Measurements from ENCODE around the gene CYP3A7.
"Not testable (repeated sequence)": the region's sequence is repeated elsewhere in the genome, so short reads cannot be mapped to it uniquely, and the experiment has no call there.

CYP3A7 gene

DNA sequence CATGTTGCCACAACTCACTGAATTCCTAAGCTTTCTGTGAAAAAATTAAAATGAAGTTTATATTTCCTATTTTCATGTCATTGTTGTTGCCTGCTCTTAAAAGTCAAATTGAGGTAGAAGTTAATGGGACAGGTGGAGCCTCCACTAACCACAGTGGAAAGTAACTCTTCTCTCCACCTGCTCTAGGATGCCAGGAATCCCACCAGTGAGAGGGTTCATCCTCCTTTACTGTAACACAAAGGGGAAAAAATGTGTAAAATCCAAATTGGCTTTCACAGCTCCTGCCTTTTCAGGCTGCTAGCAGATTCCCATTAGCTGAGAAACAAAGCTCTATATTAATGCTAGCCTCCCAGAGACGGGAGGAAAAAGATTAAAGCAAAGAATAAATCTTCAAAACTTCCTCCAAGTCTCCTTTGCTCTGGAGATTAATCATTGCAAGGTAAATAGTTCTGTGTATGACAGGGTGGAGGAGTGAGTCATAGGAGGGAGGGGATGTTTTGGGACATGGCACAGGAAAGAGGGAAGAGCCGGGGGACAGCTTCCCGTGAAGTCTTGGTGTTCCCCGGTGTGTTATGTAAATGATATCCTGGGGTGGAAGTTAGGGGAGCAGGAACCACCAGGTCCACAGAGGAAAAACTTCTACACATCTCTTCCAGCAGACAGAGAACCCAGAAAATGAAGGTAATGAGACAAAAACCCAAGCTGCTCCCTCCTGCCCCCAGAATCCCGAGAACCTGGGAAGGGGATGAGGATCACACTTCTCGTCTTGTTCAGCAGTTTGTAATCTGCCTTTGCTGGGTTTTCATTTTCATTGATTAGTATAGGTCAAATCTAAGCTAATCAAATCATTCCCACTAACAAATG, 35.9 kb downstream of the CYP3A7 start:
- not testable (repeated sequence) for DNase-seq

DNA sequence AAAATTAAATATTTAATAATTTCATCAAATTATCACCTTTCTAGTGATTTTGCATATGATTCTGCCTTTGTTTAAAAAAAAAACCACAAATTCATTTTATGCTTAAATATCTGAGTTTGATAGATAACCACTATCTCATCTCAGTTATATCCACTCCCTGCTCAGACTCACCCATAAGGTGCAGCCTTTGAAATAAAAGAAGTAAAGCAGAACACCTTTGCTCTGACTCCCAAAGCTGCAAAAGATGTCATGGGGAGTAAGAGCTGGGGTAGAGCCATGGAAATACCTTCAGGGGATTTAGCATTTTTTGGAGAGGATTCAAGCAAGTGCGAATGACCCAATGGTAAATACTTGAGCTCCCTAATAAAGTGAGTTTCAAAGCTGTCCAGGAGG, 40.1 kb downstream of the CYP3A7 start:
- no peak for DNase-seq

GRCh38 chr7:99694201-99694911, 40.6 kb downstream of the CYP3A7 start:
- DNase-seq: no peak

DNA sequence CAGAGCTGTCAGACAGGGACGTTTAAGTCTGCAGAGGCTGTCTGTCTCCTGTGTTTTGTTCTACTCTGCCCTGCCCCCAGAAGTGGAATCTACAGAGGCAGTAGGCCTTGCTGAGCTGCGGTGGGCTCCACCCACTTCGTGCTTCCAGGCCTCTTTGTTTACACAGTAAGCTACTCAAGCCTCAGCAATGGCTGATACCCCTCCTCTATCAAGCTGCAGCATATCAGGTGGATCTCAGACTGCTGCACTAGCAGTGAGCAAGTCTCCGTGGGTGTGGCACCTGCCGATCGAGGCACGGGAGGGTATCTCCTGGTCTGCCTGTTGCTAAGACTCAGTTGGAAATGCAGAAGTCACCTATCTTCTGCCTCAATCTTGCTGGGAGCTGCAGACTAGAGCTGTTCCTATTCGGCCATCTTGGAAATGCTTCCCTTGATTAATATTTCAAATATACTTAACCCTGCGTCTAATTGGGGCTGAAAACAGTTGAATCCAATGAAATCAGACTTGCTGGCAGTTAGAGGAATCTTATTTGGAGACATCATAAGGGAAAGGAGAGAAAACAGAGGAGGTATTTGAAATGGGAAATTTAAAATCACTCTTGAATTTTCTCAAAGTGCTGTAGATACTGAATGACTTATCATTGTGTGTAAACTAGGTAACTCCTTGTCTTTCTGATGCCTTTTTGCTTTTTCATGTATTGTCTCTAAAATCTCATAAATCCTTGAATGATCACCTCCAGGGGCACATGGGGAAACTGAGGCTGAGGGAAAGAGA, 41.4 kb downstream of the CYP3A7 start:
- no peak for DNase-seq

DNA sequence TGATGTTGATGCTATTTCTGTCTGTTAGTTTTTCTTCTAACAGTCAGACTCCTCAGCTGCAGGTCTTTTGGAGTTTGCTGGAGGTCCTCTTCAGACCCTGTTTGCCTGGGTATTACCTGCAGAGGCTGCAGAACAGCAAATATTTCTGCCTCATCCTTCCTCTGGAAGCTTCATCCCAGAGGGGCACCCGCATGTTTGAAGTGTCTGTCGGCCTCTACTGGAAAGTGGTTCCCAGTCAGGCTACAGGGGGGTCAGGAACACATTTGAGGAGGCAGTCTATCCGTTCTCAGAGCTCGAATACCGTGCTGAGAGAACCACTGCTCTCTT, 41.9 kb downstream of the CYP3A7 start:
- no peak for DNase-seq

DNA sequence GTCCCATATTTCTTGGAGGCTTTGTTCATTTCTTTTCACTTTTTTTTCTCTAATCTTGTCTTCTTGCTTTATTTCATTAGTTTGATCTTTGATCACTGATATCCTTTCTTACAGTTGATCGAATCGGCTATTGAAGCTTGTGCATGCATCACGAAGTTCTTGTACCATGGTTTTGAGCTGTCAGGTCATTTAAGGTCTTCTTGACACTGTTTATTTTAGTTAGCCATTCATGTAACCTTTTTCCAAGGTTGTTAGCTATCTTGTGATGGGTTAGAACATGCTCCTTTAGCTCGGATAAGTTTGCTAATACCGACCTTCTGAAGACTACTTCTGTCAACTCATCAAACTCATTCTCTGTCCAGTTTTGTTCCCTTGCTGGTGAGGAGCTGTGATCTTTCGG, 42.4 kb downstream of the CYP3A7 start:
- not testable (repeated sequence) for DNase-seq

GRCh38 chr7:99691658-99692057, 43.3 kb downstream of the CYP3A7 start:
- not testable (repeated sequence) for DNase-seq

DNA sequence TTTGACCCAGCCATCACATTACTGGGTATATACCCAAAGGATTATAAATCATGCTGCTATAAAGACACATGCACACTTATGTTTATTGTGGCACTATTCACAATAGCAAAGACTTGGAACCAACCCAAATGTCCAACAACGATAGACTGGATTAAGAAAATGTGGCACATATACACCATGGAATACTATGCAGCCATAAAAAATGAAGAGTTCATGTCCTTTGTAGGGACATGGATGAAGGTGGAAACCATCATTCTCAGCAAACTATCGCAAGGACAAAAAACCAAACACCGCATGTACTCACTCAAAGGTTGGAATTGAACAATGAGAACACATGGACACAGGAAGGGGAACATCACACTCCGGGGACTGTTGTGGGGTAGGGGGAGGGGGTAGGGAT, 44.1 kb downstream of the CYP3A7 start:
- DNase-seq: not testable (repeated sequence)

DNA sequence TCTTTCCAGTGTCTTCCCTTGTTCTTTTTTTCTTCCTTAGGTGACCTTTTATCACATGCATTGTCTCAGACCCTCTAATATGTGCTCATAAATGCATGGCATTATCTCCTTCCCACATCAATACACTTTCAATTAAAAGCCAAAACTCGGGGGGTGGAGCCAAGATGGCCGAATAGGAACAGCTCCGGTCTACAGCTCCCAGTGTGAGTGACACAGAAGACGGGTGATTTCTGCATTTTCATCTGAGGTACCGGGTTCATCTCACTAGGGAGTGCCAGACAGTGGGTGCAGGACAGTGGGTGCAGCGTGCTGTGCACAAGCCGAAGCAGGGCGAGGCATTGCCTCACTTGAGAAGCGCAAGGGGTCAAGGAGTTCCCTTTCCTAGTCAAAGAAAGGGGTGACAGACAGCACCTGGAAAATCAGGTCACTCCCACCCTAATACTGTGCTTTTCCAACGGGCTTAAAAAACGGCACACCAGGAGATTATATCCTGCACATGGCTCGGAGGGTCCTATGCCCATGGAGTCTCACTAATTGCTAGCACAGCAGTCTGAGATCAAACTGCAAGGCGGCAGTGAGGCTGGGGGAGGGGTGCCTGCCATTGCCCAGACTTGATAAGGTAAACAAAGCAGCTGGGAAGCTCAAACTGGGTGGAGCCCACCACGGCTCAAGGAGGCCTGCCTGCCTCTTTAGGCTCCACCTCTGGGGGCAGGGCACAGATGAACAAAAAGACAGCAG, 49.0 kb downstream of the CYP3A7 start:
- DNase-seq: not testable (repeated sequence)

GRCh38 chr7:99685129-99685758, 49.8 kb downstream of the CYP3A7 start:
- DNase-seq: no peak

DNA sequence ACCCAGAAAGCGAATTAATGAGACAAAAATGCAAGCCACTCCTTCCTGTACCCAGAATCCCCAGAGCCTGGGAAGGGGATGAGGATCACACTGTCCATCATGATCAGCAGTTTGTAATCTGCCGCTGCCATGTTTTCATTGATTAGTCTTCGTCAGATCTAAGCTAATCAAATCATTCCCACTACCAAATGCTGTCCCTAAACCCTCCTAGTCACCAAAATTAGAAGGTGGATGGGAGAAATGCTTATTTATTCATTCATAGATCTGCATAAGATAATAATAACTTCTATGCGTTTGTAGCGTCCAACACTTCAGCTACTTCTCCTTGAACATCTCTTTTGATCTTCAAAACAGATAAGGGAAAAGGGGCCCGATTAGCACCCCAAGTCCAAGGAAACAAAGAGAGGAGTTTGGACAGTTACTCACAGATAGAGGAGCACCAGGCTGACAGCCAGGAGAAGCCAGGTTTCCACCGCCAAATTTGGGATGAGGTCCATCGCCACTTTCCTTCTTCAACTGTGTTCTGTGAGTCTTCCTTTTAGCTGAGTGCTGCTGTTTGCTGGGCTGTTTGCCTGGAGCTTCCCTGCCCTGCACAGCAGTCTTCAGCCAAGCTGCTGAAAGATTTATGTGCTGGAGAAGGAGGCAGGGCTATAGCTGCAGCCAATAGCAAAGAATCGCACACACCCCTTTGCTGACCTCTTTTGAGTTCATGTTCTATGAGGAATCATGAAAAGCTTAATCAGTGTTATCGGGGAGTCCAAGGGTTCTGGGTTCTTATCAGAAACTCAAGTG, 55.4 kb downstream of the CYP3A7 start, which contains the start of gene CYP3A5:
Gene CYP3A5 (minus strand): TSS at position 597 of the 792 bp plus-strand sequence. CDS start 100 bp downstream, at position 497.
- no peak for DNase-seq

DNA sequence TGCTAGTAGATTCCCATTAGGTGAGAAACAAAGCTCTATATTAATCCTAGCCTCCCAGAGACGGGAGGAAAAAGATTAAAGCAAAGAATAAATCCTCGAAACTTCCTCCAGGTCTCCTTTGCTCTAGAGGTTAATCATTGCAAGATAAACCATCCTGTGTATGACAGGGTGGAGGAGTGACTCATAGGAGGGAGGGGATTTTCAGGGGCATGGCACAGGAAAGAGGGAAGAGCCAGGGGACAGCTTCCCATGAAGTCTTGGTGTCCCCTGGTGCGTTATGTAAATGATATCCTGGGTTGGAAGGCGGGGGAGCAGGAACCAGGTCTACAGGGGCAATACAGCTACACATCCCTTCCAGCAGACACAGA, 56.0 kb downstream of the CYP3A7 start:
- DNase-seq: no peak

- DNase-seq: no peak
These were observed 57.3 kb downstream of the CYP3A7 start for GRCh38 chr7:99677648-99678045.

- DNase-seq: no peak
These were observed 57.9 kb downstream of the CYP3A7 start for GRCh38 chr7:99677013-99677647.

- no peak for DNase-seq
These were observed 59.8 kb downstream of the CYP3A7 start for GRCh38 chr7:99674995-99675742.

- DNase-seq: no peak
These were observed 62.4 kb downstream of the CYP3A7 start for GRCh38 chr7:99672573-99672972.

DNA sequence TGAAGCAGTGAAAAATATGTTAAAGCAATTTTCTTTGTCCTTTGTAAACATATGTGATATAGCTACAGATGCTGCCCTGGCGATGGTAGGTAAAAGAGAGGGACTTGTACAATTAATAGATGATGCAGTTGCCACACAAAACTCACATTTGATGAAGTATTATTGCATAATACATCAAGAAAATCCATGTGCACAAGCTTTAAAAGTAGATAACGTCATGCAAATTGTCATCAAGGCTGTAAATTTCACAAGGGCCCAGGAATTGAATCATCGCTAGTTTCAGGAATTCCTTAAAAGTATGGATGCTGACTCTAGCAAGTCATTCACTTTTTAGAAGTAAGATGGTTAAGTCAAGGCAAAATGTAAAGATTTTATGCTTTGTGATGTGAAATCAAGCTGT, 65.2 kb downstream of the CYP3A7 start:
- DNase-seq: no peak

DNA sequence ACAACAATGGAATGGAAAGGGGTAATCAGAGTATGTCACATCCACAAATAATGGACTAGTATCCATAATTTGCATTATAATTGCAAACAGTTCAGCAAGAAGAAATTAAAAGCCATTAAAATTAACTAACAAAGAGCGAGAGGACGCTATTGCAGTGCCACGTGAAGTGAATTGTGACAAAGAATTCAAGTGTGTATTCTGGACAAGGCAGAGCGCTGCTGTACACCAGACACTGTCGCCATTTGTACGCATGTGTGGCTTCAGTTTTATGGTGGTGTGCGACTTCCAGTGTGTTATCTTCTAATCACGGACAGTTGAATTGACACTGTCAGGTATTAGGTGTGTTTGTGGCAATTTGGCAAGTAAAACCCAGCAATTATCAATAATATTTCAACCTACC, 66.5 kb downstream of the CYP3A7 start:
- no peak for DNase-seq

DNA sequence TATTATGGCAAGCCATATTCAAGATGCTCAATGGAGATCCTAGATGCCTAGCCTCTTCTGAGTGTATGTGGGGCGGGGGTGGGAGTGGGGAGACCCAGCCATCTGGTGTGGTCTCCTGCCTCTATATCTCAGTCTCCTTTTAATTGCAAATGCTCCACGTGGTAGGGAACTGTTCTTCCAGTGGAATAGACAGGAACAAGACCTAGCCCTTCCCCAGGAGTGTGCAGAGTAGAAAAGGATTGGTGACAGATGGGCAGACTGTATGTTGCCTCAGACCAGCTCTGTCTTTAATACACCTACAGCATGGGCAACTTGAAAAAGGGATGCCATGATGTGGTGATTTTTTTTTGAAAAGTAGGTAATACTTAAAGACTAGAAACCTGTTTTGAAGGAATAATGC, 67.8 kb downstream of the CYP3A7 start:
- no peak for DNase-seq

GRCh38 chr7:99666013-99666395, 69.0 kb downstream of the CYP3A7 start:
- no peak for DNase-seq
